ENCODE measurements around the gene AGFG1. TPM values are rescaled to one million over a fixed set of nuclear protein-coding genes. Genes with fewer than 3 reads are reported as not detected.

AGFG1 gene
- total RNA-seq, 4 donors from 2014 or later: 50.0 to 69.2 (median 58.9) TPM

DNA sequence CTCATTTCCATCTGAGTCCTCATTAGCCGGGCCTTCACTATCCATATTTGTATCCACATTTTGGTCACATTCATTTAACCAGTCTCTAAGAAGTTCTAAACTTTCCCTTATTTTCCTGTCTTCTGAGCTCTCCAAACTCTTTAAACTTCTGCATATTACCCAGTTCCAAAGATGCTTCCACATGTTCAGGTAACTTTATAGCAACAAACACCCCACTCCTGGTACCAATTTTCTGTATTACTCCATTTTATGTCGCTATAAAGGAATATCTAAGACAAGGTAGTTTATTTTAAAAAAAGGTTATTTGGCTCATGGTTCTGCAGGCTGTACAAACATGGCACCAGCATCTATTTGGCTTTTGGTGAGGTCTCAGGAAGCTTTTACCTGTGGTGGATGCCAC lies 38.8 kb upstream of the AGFG1 start:
- DNase-seq: no peak
- intact Hi-C loops (cut with DNase I): no loop called here
- 73 to 95% methylated on average over 2 of the region's 2 CpGs for WGBS, 2 donors
- no peak overlapping the region for H3K4me3 ChIP-seq (replicated peaks in 1 of 3)
- no peaks in the 10 kb centered on the region for H3K36me3 ChIP-seq
- TF ChIP-seq, protein P1, sequence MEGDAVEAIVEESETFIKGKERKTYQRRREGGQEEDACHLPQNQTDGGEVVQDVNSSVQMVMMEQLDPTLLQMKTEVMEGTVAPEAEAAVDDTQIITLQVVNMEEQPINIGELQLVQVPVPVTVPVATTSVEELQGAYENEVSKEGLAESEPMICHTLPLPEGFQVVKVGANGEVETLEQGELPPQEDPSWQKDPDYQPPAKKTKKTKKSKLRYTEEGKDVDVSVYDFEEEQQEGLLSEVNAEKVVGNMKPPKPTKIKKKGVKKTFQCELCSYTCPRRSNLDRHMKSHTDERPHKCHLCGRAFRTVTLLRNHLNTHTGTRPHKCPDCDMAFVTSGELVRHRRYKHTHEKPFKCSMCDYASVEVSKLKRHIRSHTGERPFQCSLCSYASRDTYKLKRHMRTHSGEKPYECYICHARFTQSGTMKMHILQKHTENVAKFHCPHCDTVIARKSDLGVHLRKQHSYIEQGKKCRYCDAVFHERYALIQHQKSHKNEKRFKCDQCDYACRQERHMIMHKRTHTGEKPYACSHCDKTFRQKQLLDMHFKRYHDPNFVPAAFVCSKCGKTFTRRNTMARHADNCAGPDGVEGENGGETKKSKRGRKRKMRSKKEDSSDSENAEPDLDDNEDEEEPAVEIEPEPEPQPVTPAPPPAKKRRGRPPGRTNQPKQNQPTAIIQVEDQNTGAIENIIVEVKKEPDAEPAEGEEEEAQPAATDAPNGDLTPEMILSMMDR (IDR thresholded peaks at IDR 0.05): no peak
- no peak for TF ChIP-seq POLR2A (IDR thresholded peaks at IDR 0.05)
- H3K27me3 ChIP-seq: no peaks in the 10 kb centered on the region
- no peaks in the 10 kb centered on the region for H3K4me1 ChIP-seq
- H3K27ac ChIP-seq: no peak overlapping the region
- no peaks in the 10 kb centered on the region for H3K9me3 ChIP-seq

DNA sequence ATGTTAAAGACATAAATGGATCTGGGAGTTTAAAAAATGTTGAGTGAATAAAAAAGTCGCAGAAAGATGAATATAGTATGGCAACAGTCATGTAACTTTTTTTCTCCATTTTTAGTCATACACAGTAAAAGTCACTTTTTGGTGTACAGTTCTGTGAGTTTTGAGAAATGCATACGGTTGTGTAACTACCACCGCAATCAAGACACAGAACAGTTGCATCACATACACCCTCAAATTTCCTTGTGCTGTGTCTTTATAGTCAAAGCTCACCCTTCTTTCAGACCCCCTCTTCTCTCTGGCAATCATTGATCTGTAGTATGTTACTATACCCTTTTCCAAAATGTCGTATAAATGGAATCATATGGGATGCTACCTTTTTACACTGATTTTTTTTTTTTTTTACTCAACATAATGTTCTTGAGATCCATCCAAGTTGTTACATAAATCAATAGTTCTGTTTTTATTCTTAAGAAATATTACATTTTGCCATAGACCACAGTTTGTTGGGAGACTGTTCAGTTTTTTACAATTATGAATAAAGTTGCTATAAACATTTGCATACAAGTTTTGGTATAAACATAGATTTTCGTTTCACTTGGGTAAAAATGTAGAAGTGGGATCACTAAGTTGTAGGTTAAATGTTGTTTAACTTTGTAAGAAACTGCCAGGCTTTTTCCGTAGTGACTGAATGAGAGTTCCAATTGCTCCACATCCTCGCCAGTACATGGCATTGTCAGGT lies 35.4 kb upstream of the AGFG1 start:
- no peaks in the 10 kb centered on the region for H3K4me1 ChIP-seq
- H3K4me3 ChIP-seq (replicated peaks in 1 of 3): no peak overlapping the region
- intact Hi-C loops (cut with DNase I): no loop called here
- H3K27me3 ChIP-seq: no peaks in the 10 kb centered on the region
- WGBS, 2 donors: 83 to 88% methylated on average over 7 of the region's 7 CpGs
- DNase-seq: no peak
- H3K36me3 ChIP-seq: no peaks in the 10 kb centered on the region
- no peak overlapping the region for H3K27ac ChIP-seq
- no peaks in the 10 kb centered on the region for H3K9me3 ChIP-seq
- TF ChIP-seq, protein P1 (IDR thresholded peaks at IDR 0.05): no peak
- TF ChIP-seq POLR2A (IDR thresholded peaks at IDR 0.05): no peak

DNA sequence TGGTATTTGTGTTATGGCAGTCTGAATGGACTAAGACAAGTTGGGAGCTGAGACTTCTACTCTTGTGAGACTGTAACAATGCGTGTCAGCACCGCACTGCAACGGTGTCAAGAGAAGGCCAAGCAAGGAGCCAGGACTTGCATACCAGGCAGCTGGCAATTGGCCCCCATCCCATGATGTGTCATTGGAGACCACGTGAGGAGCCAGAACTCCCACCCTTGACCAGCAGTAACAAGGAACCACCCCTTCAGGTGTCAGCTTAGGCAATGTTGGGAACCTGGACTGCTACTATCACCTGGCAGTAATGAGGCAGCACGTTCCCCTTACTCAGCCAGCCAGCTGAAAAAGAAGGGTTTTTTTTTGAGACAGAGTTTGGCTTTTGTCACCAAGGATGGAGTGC lies 32.7 kb upstream of the AGFG1 start:
- H3K9me3 ChIP-seq: no peaks in the 10 kb centered on the region
- H3K4me1 ChIP-seq: no peaks in the 10 kb centered on the region
- H3K27ac ChIP-seq: no peak overlapping the region
- no peaks in the 10 kb centered on the region for H3K36me3 ChIP-seq
- 83 to 86% methylated on average over 5 of the region's 5 CpGs for WGBS, 2 donors
- intact Hi-C loops (cut with DNase I): no loop called here
- DNase-seq: no peak
- TF ChIP-seq, protein P1 (IDR thresholded peaks at IDR 0.05): no peak
- TF ChIP-seq POLR2A (IDR thresholded peaks at IDR 0.05): no peak
- H3K27me3 ChIP-seq: no peaks in the 10 kb centered on the region
- H3K4me3 ChIP-seq (replicated peaks in 1 of 3): no peak overlapping the region

DNA sequence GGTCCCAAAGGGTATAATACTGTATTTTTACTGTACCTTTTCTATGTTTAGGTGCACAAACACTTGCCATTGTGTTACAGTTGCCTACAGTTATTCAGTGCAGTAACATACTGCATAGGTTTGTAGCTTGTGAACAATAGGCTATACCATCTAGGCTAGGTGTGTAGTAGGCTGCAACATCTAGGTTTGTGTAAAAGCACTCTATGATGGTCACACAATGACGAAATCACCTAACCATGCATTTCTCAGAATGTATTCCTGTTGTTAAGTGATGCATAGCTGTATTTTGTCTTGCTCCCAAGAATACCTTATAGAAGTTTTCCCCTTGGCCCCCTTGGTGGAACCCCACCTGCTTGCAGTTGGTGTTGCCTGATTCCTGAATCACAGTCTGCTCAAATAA lies 29.3 kb upstream of the AGFG1 start:
- no peaks in the 10 kb centered on the region for H3K27me3 ChIP-seq
- intact Hi-C loops (cut with DNase I): no loop called here
- H3K27ac ChIP-seq: no peak overlapping the region
- 67 to 91% methylated on average over 1 of the region's 1 CpG for WGBS, 2 donors
- no peak for TF ChIP-seq POLR2A (IDR thresholded peaks at IDR 0.05)
- TF ChIP-seq, protein P1 (IDR thresholded peaks at IDR 0.05): no peak
- DNase-seq: no peak
- H3K9me3 ChIP-seq: no peaks in the 10 kb centered on the region
- H3K4me3 ChIP-seq (replicated peaks in 1 of 3): no peak overlapping the region
- H3K36me3 ChIP-seq: no peaks in the 10 kb centered on the region
- no peaks in the 10 kb centered on the region for H3K4me1 ChIP-seq

DNA sequence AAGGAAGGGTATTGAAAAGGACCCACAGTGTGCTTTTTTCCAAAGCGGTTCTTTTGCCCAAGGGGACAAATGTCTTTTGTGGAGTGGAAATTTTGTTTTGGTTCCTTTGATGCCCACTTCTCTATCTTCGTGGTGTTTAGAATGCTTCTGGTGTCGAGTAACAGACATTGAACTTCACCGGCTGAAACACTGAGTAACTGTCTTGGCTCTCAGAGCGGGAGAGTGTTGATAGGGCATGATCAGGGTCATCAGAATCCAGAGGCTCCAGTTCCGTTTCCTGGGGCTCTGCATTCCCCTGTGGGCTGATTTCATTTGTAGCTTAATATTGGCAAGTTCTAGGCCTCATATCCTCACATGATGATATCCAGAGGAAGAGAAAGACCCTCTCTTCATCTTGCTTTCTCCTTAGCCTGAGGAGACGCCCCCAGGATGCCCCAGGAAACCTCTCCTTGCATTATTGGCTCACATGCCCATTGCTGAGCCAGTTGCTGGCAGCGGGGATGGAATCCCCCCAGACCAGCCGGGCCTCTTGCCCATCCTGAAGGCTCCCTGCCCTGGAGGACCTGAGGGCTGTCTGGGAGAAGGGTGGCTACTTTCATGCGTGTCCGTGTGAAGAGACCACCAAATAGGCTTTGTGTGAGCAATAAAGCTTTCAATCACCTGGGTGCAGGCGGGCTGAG lies 27.9 kb upstream of the AGFG1 start:
- Histone ChIP-seq H3K4me3 (replicated peaks in 1 of 3) (no peak overlapping the region), H3K27me3 (no peaks in the 10 kb centered on the region), H3K36me3 (no peaks in the 10 kb centered on the region), H3K27ac (no peak overlapping the region), H3K4me1 (no peaks in the 10 kb centered on the region), H3K9me3 (no peaks in the 10 kb centered on the region)
- DNase-seq: no peak
- TF ChIP-seq POLR2A (IDR thresholded peaks at IDR 0.05): no peak
- TF ChIP-seq, protein P1 (IDR thresholded peaks at IDR 0.05): no peak
- intact Hi-C loops (cut with DNase I): no loop called here
- WGBS, 2 donors: 70 to 75% methylated on average over 12 of the region's 12 CpGs
